Hematopoietic multipotent progenitor cell treated with erythropoietin and hydrocortisone succinate and interleukin-3 and kit ligand, for 8 days (in vitro differentiated cells): Measurements from ENCODE around the gene BRI3.

Source experiments
- DNase-seq: peaks from one replicate; pipeline ENCODE4 v3.0.0-alpha.2; 2015

The BRI3 gene

DNA sequence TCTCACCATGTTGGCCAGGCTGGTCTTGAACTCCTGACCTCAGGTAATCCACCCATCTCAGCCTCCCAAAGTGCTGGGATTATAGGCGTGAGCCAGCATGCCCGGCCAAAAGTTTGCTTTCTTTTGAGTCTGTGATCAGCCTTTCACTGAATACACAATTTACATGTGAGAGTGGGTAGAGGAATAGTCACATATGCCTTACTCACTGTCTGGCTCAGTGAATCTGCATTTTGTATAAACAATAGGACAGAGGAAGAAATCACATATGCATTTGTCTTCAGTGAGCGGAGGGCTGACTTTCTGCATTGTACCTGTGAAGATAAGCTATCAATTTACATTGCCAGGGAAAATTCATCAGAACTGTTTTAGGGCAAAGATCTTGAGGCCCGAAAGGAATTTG, 27.0 kb upstream of the BRI3 start:
- DNase-seq: no peak

DNA sequence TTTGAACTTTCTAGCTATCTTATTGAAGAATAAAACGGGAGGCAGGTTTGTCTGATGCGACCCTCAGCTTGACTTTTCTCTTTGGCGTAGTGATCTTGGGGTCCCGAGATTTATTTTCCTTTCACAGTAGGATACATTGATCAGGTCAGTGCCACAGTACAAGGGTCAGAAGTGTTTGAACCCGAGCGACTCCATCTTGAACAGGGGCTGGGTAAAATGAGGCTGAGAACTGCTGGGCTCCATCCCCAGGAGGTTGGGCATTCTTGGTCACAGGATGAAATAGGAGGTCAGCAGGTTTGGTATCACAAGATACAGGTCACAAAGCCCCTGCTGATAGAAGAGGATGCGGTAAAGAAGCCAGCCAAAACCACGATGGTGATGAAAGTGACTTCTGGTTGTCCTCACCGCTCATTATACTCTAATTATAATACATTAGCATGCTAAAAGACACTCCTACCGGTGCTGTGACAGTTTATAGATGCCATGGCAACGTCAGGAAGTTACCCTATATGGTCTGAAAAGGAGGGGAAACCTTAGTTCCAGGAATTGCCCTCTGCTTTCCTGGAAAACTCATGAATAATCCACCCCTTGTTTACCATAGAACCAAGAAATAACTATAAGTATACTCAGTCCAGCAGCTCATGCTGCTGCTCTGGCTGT, 26.4 kb upstream of the BRI3 start:
- peak; percentile 74 for DNase-seq

DNA sequence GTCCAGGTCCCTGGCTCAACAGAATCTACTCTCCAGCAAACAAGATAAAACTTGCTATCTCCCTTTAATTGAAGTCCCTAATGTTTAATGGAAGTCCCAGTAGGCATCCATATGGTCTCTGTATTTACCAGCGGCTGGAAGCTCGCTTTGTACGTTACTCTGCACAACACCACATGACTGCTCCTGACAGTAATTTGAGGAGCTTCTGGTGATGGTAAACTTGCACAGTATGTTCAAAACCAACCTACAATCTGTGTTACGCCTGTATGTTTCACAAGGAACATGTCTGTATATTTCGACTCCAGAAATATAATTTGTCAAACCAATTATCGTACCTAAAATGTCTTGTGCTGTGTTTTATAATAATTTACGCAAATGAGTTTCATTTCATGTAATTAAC, 25.1 kb upstream of the BRI3 start:
- no peak for DNase-seq

DNA sequence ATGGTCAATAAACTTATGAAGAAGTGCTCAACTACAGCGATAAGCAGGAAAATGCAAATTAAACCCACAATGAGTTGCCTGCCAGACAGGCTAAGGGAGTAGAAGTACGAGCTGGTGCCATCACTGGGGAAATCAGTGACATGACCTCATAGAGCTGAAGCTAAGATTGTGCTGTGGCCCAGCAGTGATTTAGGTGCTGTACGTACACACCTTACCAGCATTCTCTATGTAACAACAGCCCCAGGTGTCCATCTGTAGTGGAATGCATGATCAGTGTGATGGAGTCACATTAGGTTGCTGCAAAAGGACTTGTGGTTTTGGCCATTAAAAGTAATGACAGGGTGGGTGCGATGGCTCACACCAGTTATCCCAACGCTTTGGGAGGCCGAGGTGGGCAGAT, 23.8 kb upstream of the BRI3 start:
- DNase-seq: no peak

DNA sequence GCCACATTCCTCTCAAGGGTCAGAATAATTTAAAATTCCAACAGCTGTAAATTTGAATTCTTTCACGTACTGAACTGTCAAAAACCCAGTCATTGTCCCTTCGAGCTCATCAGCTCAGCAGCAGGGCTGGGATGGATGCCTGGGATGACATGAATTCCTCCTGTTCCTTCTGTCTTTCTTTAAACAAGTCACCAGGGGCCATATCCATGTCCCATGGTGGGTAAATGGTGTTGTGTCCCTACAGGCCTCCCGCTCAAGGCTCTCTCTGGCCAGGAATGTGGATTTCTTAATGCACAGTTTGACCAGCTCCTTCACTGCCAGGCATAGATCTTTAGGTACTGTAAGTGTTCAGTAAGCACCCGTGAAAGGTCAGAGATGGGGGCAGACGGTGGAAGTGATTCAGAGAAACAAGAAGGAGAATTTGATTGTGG, 15.6 kb upstream of the BRI3 start:
- DNase-seq: no peak

DNA sequence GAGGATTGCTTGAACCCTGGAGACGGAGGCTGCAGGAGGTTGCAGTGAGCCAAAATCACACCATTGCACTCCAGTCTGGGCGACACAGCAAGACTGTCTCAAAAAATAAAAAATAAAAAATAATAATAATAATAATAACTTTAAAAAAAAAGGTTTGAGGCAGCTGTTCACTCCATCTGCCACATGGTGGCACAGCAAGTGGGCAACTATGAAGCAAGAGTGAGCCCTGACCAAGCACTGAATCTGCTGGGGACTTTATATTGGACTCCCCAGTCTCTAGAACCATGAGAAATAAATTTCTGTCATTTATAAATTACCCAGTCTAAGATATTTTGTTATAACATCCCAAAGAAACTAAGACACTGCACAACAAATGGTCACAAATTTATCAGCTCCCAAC, 14.6 kb upstream of the BRI3 start:
- peak; percentile 29 for DNase-seq

DNA sequence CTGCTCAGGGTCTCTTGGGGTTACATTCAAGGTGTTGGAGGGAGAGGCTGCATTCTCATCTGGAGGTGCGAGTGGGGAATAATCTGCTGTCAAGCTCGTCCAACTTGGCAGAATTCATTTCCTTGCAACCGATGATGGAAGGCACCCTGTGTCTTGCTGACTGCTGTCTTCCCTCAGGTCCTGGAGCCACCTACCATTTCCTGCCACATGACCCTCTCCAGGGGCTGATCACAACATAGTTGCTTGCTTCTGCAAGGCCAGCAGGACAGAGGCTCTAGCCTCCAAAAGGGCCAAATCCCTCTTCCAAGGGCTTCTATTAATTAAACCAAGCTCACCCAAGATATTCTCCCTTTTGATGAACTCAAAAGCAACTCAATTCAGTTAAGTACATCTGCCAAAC, 14.2 kb upstream of the BRI3 start:
- DNase-seq: no peak

DNA sequence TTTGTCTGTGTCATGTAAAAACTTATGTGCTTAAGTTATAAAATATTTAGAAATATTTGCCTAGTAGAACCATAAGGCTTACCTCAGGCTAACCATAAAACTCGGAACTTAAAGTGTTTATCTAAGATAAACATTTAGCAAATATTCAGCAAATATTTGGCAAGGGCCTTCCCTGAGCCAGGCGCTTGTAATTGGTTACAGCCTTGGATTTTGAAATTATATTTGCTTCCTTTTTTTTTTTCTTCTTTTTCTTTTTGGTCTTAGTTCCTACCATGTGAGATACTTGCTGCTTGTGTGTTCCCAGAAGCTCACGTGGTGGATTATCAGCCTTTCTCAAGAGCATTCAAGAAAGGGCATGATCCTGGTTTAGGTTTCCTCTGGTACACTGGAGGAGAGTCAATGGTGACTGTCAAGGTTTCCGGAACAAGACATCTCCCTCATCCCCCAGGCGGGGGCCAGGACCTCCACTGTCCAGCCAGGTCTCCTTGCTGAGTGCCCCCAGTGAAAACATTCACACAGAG, 5.2 kb upstream of the BRI3 start:
- no peak for DNase-seq

DNA sequence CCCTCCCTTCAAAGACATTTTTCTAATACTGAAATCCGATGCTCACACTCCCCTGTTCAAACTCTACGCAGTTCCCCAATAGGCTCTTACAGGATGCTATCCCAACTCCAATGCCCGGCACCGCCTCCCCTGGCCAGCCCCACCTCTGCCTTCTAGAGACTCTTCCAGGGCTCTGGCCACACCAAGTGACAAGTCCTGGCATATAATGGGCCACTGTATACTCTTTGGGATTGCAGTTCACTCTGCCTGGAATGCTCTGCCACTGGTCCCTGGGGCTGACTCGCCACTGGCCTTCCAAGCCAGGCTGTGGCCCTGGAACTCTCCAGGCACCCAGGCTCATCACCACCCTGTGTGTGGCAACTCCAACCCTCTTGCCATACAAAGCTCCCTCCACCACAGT, 3.1 kb upstream of the BRI3 start:
- DNase-seq: no peak

DNA sequence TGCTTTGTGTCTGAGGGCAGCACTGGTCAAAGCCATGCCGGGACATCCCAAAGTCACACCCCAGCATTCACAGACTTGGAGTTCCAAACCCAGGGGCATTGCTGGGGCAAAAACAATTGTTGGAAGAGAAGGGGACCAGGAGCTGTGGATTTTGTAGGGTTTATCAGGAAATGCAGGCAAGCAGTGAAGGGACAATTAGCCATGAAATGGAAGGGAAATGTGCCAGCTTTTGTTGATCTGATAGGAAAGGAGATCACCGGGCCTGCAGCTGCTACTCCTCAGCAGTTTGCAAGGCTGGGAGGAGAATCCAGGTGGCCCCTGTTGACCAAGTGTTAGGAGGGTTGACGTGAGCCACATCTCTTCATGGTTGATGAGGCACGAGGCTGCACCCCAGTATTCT, 2.5 kb upstream of the BRI3 start:
- DNase-seq: peak; percentile 11

DNA sequence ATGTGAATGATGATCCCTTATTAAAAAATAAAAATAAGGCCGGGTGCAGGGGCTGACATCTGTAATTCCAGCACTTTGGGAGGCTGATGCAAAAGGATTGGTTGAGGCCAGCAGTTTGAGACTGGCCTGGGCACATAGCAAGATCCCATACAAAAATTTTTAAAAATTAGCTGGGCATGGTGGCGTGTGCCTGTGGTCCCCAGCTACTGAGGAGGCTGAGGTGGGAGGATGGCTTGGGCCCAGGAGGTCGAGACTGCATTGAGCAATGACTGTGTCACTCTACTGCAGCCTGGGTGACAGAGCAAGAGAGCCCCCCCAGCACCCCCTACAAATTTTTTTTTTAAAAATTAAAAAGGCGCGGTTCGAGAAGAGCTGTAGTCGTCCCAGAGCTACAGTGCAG, 1.2 kb upstream of the BRI3 start:
- no peak for DNase-seq

DNA sequence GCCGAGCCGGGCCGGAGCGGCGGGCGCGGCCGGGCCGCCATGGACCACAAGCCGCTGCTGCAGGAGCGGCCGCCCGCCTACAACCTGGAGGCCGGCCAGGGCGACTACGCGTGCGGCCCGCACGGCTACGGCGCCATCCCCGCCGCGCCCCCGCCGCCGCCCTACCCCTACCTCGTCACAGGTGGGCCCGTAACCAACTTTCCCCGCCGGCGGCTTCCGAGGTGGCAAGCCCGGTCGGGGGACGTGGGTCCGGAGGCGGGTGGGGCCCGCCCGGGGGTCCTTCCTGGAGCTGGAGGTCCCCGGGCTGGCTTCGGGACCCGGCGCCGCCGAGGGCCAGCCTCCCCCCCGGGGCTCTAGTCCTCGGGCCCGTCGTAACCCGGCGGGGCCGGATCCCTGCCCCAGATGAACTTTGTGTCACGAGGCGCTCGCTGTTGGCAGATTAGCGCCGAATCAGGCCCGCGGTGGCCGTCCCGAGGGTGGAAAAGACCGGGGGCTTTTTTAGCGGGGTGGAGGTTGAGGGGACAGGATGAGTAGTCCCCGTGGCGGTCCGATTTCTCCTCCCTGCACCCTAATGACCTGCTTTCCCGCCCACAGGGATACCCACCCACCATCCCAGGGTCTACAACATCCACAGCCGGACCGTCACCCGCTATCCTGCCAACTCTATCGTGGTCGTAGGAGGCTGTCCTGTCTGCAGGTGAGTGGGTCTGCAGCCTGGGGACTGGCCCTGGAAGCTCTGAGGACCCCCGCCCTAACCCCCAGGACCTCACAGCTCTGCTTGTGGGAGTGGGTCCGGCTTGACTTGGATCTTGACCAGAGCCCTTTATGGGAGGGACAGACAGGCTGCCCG, 496 bp downstream of the BRI3 start:
- DNase-seq: peak; percentile 28

DNA sequence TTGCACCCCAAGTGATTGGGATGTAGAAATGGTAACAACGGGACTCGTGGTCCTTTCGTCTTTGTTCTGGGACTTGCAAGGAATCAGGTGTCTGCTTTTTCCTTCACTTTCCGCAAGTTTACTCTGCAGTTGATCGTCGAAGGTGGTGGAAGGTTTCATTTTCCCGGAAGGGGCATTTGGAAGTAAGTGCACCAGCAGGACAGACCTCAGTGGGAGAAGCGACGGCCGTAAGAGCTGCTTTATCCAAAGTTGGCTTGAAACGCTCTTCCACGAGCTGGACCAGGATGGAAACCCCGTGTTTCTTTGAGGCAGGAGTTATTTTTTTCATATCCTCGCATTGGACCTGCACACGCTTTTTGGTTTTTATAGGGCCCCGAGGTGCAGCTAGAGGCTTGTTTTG, 1.2 kb downstream of the BRI3 start:
- peak; percentile 5 for DNase-seq

DNA sequence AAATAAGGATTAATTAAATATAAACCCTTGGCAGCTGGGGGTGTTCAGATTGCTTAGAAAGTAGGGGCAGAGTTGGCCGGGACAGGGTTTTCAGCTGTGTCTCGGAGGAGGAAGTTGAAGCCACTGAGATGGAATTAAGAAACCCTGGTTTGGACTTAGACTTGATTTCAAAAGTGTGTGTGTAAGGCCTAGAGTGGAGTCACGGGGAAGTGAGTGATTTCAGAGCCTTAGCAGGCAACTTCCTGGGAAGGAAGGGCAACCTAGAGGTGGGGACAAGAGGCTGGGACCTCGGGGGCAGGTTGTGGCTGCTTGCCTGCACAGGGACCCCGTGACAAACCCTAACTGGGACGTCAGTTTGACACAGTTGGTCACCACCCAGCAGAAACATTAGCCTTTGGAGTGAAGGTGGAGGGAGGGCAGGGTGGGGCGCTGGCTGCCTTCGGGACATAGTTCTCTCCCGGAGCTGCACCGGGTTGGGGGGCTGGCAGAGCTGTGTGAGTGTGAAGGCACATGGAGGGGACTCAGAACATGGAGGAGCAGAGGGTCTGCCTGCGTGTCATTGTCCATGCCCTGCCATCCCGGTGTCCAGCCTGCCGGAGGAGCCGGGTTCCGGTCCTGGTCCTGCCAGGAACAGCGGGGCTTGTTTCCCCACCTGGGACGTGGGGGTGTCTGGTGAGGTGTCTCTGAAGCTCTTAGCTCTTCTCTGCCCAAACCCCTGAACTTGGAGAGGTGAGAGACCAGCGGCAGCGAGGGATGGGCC, 1.8 kb downstream of the BRI3 start:
- DNase-seq: peak; percentile 4

DNA sequence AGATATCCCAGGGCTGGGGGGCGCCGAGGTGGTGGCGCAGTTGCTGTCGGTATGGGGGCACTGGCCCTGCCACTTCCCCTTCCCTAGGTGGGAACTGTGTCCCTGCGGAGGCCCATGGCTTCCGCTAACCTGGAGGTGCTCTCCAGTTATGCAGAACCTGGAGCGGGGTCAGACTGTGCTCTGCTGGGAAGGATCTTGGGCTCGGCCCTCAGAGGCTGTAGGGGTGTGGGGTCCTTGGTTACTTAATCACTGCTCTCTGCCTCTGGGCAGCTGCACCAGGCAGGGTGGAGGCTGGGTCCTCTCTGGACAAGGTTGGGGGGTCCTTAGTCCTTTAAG, 2.4 kb downstream of the BRI3 start:
- DNase-seq: no peak

DNA sequence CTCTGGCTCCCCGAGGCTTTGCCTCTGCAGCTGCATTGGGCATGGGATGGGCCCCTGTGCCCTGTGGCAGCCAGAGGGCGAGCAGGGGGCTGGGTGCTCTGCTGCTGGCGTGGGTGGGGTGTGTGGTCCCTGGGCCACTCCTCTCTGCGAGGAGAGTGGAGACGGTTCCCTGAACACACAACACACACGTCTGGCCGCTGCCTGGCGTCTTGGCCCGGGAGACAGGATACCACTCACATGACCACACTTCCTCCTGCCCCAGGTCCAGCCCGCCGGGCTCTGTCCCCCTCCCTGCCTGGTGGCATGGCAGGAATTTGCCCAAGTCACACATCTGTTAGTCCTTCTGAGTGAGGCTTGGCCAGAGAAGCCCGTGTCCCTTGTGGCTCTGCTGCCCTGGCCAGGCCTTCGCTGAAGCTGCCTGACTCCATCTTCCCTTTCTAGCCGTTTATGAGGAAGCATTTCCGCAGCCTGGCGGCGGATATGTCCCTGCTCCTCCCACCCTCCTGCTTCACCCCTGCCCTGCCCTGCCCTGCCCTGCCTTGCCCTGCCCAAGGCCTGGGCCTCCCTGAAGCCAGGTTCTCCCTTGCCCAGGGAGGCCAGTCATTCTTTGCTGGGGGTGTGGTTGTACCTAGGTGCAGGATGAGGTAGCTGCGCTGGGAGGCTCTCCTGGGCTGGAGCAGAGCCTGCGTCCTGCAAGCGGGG, 3.0 kb downstream of the BRI3 start:
- DNase-seq: peak; percentile 9

DNA sequence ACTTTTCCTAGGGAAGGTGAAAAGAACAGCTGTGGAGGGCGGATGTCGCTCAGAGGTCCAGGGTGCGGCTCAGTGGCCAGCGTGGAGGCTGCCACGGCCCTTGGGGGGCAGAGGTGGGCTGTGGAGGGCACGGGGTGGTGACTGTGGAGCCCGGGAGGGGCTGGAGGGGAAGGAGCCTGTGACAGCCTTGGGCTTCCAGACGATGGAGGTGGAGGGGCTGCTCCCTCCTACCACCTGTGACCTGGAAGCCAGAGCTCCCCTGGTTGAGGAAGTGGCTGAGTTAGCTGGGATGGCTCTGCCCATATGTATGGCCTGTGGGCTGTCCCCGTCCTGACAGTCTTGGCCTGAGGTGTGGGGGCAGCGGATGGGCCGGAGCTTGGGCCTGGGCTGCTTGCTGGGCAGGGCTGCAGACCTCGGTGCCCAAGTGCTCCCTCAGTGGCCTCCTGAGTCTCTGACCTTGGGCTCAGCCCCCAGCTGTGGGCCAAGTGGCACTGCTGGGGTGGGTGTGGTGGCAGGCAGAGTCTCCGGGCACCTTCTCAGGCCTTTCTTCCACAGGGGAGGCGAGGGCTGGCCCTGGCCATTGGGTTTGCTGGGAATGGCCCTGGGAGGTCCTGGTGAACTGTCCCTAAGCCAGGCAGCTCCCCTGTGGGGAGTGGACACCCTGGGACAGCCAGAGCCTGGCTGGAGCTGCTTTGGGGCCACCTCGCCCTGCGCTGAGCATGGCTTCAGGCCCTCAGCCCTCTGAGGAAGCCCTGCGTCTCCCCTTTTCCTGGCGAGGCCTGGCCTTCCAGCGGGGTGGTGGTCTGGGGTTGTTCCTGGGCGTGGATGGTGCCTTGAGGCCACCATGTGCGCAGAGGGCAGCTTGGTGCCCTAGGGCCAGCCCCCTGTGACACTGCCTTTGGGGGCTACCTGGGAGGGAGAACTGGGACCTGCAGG, 3.9 kb downstream of the BRI3 start:
- no peak for DNase-seq

DNA sequence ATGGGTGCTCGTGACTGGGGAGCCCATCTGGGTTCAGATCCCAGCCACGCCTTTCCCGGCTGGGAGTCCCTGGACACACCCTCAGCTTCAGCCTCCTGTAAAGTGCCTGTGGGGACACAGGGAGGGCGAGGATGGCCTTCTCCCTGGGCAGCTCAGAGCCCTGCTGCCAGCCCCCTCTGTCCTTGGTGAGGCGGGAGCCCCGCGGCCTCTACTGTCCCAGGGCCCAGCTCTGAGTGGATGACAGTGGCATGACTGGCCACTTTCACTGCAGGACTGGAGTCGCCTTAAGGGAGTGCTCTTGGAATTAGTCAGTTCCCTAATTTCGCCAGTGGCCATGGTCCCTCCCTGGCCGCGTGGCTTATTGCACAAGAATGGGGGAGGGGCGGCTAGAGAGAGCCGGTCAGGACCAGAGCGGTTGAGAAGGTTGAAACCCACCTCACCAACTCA, 4.6 kb downstream of the BRI3 start:
- DNase-seq: no peak

DNA sequence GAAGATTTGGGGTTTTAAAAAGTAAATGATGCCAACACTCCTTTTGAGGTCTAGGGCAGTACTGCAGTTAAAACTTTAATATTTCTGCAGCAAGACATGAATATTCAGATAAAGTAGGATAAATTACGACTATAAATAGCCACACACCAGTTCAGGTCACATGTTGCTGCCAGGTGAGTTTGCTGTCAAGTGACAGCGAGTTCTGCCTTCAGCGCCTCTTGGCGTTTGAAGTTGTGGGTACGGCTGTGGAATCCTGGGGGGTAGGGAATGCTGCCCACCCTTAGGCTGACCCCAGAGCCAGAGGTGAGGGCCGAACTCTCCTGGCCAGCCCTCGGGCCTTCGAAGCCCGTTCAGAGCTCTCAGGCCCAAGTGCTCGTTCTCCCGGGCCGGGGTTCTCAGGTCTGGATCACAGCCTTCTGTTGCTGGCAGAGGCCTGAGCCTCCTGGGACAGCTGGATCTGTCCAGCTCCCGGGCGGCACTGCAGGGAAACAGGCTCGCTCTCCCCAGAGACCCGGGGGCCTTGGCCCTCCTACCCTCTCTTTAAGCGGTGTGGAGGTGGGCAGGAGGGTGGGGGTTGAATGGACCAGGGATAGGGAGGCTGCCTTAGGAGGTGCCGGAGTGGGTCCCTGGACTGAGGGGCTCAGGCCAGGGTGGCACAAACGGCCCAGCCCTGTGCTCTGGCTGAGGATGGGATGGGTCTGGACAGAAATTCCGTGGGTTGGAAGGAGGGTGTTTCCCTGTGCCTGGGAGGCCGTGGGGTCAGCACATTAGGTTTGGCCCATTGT, 5.4 kb downstream of the BRI3 start:
- no peak for DNase-seq

DNA sequence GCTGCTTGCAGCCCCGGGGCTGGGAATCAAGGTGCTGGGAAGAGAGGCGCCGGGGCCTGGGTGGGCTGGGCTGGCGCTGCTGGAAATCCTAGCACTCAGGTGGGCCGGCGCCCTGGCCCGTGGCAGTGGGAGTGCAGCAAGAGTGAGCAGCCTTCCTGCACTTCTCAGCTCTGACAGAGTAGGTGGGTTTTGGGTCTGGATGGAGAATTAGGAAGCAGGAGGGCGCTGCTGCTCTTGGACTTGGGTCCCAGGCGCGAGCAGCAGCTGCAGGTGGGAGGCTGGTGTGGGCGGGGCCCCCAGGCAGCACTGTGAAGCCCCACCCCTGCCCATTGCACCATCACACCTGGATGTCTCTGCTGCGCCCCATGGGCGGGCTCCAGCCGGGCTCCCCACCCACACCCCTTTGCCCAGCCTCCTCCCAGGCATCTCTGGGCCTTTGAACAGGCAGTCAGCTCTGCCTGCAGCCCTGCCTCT, 6.0 kb downstream of the BRI3 start:
- DNase-seq: no peak
